ENCODE results near the gene HDAC3. TPM values are rescaled to one million over a fixed set of nuclear protein-coding genes. Genes with fewer than 3 reads are reported as not detected.

Gene HDAC3
- total RNA-seq, 2 donors from 2014 or later: 73.3 to 78.9 TPM

- Mint-ChIP-seq H3K4me3 (peak overlapping the region; percentile 91), H3K27me3 (ENCODE audit: insufficient read depth) (peaks cover 6% of the 10 kb centered on the region), H3K27ac (no peak overlapping the region), H3K9me3 (no peaks in the 10 kb centered on the region), H3K4me1 (peaks cover 19% of the 10 kb centered on the region), H3K36me3 (ENCODE audit: low read depth) (peaks cover 6% of the 10 kb centered on the region)
- H3K4me1 ChIP-seq (ENCODE audit: control insufficient read depth, insufficient read depth, low read length): no peaks in the 10 kb centered on the region
- DNase-seq: peak; percentile 96
- TF ChIP-seq CTCF (conservative IDR thresholded peaks at IDR 0.05): peak; percentile 63
- no peak overlapping the region for H3K27ac ChIP-seq (ENCODE audit: low read depth, low read length)
- WGBS, 2 experiments (ENCODE audit: insufficient coverage in 1 of 2, insufficient read length in 1 of 2): 10 to 23% methylated on average over 11 to 40 of the region's 40 CpGs
- H3K27me3 ChIP-seq (ENCODE audit: control insufficient read depth, insufficient read depth, low read length, poor library complexity, severe bottlenecking): peaks cover 12% of the 10 kb centered on the region
- H3K4me3 ChIP-seq (ENCODE audit: low read length): peak overlapping the region; percentile 96
- H3K36me3 ChIP-seq (ENCODE audit: control insufficient read depth, insufficient read depth, low read length): peaks cover 18% of the 10 kb centered on the region
- peak overlapping the region; percentile 11 for H3K9ac ChIP-seq (ENCODE audit: extremely low read depth, low read length, poor library complexity, severe bottlenecking)
- H3K9me3 ChIP-seq (ENCODE audit: control insufficient read depth, low read length): no peaks in the 10 kb centered on the region
Observed at GRCh38 chr5:141637767-141638419, 1.2 kb upstream of the HDAC3 start.

- Histone ChIP-seq H3K9ac (ENCODE audit: extremely low read depth, low read length, poor library complexity, severe bottlenecking) (peak overlapping the region; percentile 11), H3K4me1 (ENCODE audit: control insufficient read depth, insufficient read depth, low read length) (no peaks in the 10 kb centered on the region), H3K9me3 (ENCODE audit: control insufficient read depth, low read length) (no peaks in the 10 kb centered on the region), H3K27ac (ENCODE audit: low read depth, low read length) (no peak overlapping the region), H3K27me3 (ENCODE audit: control insufficient read depth, insufficient read depth, low read length, poor library complexity, severe bottlenecking) (peaks cover 12% of the 10 kb centered on the region), H3K4me3 (ENCODE audit: low read length) (peak overlapping the region; percentile 96), H3K36me3 (ENCODE audit: control insufficient read depth, insufficient read depth, low read length) (peaks cover 24% of the 10 kb centered on the region)
- Mint-ChIP-seq H3K27ac (no peak overlapping the region), H3K9me3 (no peaks in the 10 kb centered on the region), H3K4me1 (peaks cover 19% of the 10 kb centered on the region), H3K4me3 (peak overlapping the region; percentile 91), H3K27me3 (ENCODE audit: insufficient read depth) (peaks cover 6% of the 10 kb centered on the region), H3K36me3 (ENCODE audit: low read depth) (peaks cover 6% of the 10 kb centered on the region)
- WGBS, 2 experiments (ENCODE audit: insufficient coverage in 1 of 2, insufficient read length in 1 of 2): 0 to 1% methylated on average over 15 to 63 of the region's 63 CpGs
- peak; percentile 77 for DNase-seq
- no peak for TF ChIP-seq CTCF (conservative IDR thresholded peaks at IDR 0.05)
Observed at GRCh38 chr5:141637123-141637766, 596 bp upstream of the HDAC3 start.

GRCh38 chr5:141636106-141636412 is 590 bp downstream of the HDAC3 start:
- peaks cover 6% of the 10 kb centered on the region for H3K27me3 Mint-ChIP-seq (ENCODE audit: insufficient read depth)
- peaks cover 3% of the 10 kb centered on the region for H3K36me3 Mint-ChIP-seq (ENCODE audit: low read depth)
- peak overlapping the region; percentile 96 for H3K4me3 ChIP-seq (ENCODE audit: low read length)
- peaks cover 27% of the 10 kb centered on the region for H3K36me3 ChIP-seq (ENCODE audit: control insufficient read depth, insufficient read depth, low read length)
- H3K9ac ChIP-seq (ENCODE audit: extremely low read depth, low read length, poor library complexity, severe bottlenecking): peak overlapping the region; percentile 82
- H3K4me1 ChIP-seq (ENCODE audit: control insufficient read depth, insufficient read depth, low read length): no peaks in the 10 kb centered on the region
- DNase-seq: no peak
- H3K27ac Mint-ChIP-seq: peak overlapping the region; percentile 93
- 13% methylated on average over 4 of the region's 4 CpGs; no CpG with 5 or more reads in 1 of the 2 experiments for WGBS, 2 experiments (ENCODE audit: insufficient coverage in 1 of 2, insufficient read length in 1 of 2)
- no peaks in the 10 kb centered on the region for H3K9me3 Mint-ChIP-seq
- no peaks in the 10 kb centered on the region for H3K9me3 ChIP-seq (ENCODE audit: control insufficient read depth, low read length)
- no peak for TF ChIP-seq CTCF (conservative IDR thresholded peaks at IDR 0.05)
- no peak overlapping the region for H3K27ac ChIP-seq (ENCODE audit: low read depth, low read length)
- peak overlapping the region; percentile 91 for H3K4me3 Mint-ChIP-seq
- peaks cover 15% of the 10 kb centered on the region for H3K4me1 Mint-ChIP-seq
- peaks cover 12% of the 10 kb centered on the region for H3K27me3 ChIP-seq (ENCODE audit: control insufficient read depth, insufficient read depth, low read length, poor library complexity, severe bottlenecking)

Data from endodermal cell (in vitro differentiated cells).